K562 (cell line): ENCODE results near the gene PLXNA3. TPM values are rescaled to one million over a fixed set of nuclear protein-coding genes. Genes with fewer than 3 reads are reported as not detected.

ENCODE experiments used
- CAMTA2 ChIP-seq: fragments of 250-450 bp; sonication (Bioruptor Pico); conservative IDR thresholded peaks from 2 replicates; pipeline ENCODE4 v1.5.1; 2022
- CCNT2 ChIP-seq: IDR thresholded peaks from 2 replicates; pipeline ENCODE4 v1.6.1; 2011; ENCODE audit warnings: borderline replicate concordance, low read depth, mild to moderate bottlenecking, moderate library complexity, mixed read lengths, low read length; ENCODE audit not compliant: insufficient read length; ENCODE audit errors: extremely low read depth
- CTBP1 ChIP-seq: fragments of 450-650 bp; IDR thresholded peaks from 2 replicates; pipeline ENCODE4 v1.6.1; 2016; ENCODE audit warnings: borderline replicate concordance
- FOXK1 ChIP-seq: sonication (generic); formaldehyde crosslinking; IDR thresholded peaks from 2 replicates; pipeline ENCODE4 v1.8.0; 2022; ENCODE audit warnings: missing genetic modification reagents, mild to moderate bottlenecking, borderline replicate concordance
- HNRNPUL1 ChIP-seq: fragments of 200-400 bp; formaldehyde crosslinking; IDR thresholded peaks from 2 replicates; pipeline ENCODE4 v1.6.1; 2017; ENCODE audit warnings: low read length
- POLR2G ChIP-seq: fragments of 200-400 bp; formaldehyde crosslinking; IDR thresholded peaks from 2 replicates; pipeline ENCODE4 v1.6.1; 2017; ENCODE audit warnings: low read depth, mild to moderate bottlenecking, antibody characterized with exemption, low read length, moderate library complexity
- TAL1 ChIP-seq: fragments of 450-650 bp; IDR thresholded peaks from 2 replicates; pipeline ENCODE4 v1.6.1; 2016; ENCODE audit warnings: mild to moderate bottlenecking
- YY1 ChIP-seq, 3 experiments: IDR thresholded peaks; 2 replicates each; pipeline ENCODE4 v1.6.1; 2011; ENCODE audit warnings: low read length in 2 of 3, mild to moderate bottlenecking in 2 of 3, moderate library complexity in 2 of 3, borderline replicate concordance in 1 of 3, control low read depth in 1 of 3, low read depth in 1 of 3; ENCODE audit not compliant: insufficient read depth in 3 of 3, insufficient replicate concordance in 2 of 3, control insufficient read depth in 1 of 3, insufficient read length in 1 of 3; ENCODE audit errors: extremely low read depth in 1 of 3
- ZEB2 ChIP-seq: fragments of 450-650 bp; IDR thresholded peaks from 2 replicates; pipeline ENCODE4 v1.6.1; 2016
- ZNF436 ChIP-seq: fragments of 250-450, 450-650 bp; sonication (Bioruptor Pico); formaldehyde crosslinking; IDR thresholded peaks from 2 replicates; pipeline ENCODE4 v1.7.0; 2020; ENCODE audit warnings: mild to moderate bottlenecking
- ZNF717 ChIP-seq: fragments of 250-450 bp; sonication (Bioruptor Pico); IDR thresholded peaks from 2 replicates; pipeline ENCODE4 v1.5.0; 2021
- polyA plus RNA-seq, 8 experiments: library from polyadenylated mRNA; depleted of rRNA in 4 of 8; stranded (reverse) in 5 of 8; unstranded in 3 of 8; fragments of >200 nt; fragmentation: Nextera tagmentation in 2 of 8; fragmentation: Illumina TruSeq in 1 of 8; extraction: Ambion mirVana in 2 of 8; extraction: Trizol in 1 of 8; gene quantifications; 2 replicates each; pipeline versions ENCODE4 v1.2.1 to v1.2.3, GENCODE V29; 2011 to 2014; ENCODE audit warnings: inconsistent platforms in 1 of 8, missing spikeins in 1 of 8
- total RNA-seq, 7 experiments: library from RNA; depleted of rRNA in 6 of 7; stranded (reverse); fragments of >200 nt in 6 of 7; fragmentation: Illumina TruSeq in 2 of 7; extraction: Trizol in 2 of 7; gene quantifications; 2 replicates each; pipeline versions ENCODE4 v1.2.1 to v1.2.3, GENCODE V29; 2011 to 2021; ENCODE audit warnings: low replicate concordance in 1 of 7
- TF ChIP-seq, protein P1 (sequence below): fragments of 250-450 bp; sonication (Bioruptor Pico); IDR thresholded peaks from 2 replicates; pipeline ENCODE4 v1.4.0; 2020; ENCODE audit warnings: mild to moderate bottlenecking, moderate library complexity, borderline replicate concordance
- TF ChIP-seq, protein P2 (sequence below): sonication (generic); formaldehyde crosslinking; IDR thresholded peaks from 2 replicates; pipeline ENCODE4 v1.4.0; 2020; ENCODE audit warnings: mild to moderate bottlenecking, missing genetic modification reagents
- TF ChIP-seq, protein P3 (sequence below), 2 experiments: fragments of 200-800 bp in 1 of 2; sonication (Bioruptor generic) in 1 of 2; sonication (generic) in 1 of 2; formaldehyde crosslinking in 1 of 2; IDR thresholded peaks in 1 of 2; conservative IDR thresholded peaks in 1 of 2; 2 replicates each; pipeline versions ENCODE4 v1.5.0 to v1.6.1; 2016 to 2020; ENCODE audit warnings: missing compliant biosample characterization in 1 of 2, missing genetic modification characterization in 1 of 2, missing genetic modification reagents in 1 of 2
- TF ChIP-seq, protein P4 (sequence below): fragments of 450-650 bp; formaldehyde crosslinking; conservative IDR thresholded peaks from 2 replicates; pipeline ENCODE4 v1.4.0; 2022; ENCODE audit warnings: mild to moderate bottlenecking, missing genetic modification characterization
- TF ChIP-seq, protein P5 (sequence below), 2 experiments: fragments of 450-650 bp; conservative IDR thresholded peaks; 2 replicates each; pipeline ENCODE4 v1.6.1; 2017; ENCODE audit warnings: mild to moderate bottlenecking in 2 of 2, moderate library complexity in 2 of 2

Gene PLXNA3
- total and polyA plus RNA-seq, 9 of the 15 experiments (the other 6 are each of a cell fraction or from before 2014, with no cell fraction given) = 0.32 to 47.8 (median 7.5) TPM

DNA sequence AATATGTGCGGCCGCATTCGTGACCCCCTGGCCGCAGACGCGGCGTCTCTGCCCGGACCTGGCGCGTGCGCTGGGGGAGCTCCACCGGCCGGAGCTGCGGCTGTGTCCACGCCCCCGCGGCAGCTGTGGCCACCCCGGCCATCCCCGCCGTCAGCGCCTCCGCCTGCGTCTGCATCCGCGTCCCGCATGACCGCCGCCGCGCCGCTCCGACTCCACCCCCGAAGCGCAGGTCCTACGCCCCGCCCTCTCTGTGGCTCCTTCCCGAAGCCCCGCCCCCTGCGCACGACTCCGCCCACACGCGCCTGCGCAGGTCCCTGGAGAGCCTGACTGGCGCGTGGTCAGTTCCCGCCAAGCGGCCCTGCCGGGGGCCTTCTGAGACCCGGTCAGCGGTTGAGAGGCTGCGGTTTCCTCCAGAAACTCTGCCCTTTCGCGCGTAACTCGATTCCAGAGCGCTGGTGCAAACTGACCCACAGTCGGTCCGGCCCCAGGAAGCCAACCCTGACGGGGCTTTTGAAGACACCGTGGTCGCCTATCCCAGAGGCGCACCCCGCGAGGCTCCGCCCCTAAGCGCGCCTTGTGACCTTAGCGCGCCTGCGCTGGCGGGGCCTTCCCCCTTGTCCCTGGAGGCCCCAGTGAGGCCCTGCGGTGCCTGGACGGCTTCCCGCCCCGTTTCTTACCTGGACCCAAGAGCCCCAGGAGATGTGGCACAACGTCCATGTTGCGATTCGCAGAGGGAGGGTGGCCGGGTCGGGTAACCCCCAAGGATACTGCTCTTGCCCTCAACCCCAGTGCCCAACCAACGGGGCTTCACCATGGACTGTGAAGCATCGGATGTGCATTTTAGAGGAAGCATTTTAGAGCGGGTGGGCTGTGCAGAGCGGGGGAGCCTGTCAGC, 20.9 kb downstream of the PLXNA3 start, which contains the start of gene LAGE3 (continued):
- no peak for TF ChIP-seq ZNF436 (CRISPR knock-in tag)
- TF ChIP-seq, protein P1, sequence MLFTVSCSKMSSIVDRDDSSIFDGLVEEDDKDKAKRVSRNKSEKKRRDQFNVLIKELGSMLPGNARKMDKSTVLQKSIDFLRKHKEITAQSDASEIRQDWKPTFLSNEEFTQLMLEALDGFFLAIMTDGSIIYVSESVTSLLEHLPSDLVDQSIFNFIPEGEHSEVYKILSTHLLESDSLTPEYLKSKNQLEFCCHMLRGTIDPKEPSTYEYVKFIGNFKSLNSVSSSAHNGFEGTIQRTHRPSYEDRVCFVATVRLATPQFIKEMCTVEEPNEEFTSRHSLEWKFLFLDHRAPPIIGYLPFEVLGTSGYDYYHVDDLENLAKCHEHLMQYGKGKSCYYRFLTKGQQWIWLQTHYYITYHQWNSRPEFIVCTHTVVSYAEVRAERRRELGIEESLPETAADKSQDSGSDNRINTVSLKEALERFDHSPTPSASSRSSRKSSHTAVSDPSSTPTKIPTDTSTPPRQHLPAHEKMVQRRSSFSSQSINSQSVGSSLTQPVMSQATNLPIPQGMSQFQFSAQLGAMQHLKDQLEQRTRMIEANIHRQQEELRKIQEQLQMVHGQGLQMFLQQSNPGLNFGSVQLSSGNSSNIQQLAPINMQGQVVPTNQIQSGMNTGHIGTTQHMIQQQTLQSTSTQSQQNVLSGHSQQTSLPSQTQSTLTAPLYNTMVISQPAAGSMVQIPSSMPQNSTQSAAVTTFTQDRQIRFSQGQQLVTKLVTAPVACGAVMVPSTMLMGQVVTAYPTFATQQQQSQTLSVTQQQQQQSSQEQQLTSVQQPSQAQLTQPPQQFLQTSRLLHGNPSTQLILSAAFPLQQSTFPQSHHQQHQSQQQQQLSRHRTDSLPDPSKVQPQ = no peak
- peak; percentile 84 for TF ChIP-seq CTBP1
- no peak for TF ChIP-seq ZNF717 (CRISPR knock-in tag)
- no peak for TF ChIP-seq FOXK1
- TF ChIP-seq YY1 (IDR thresholded peaks at IDR 0.05; ENCODE audit: borderline replicate concordance in 1 of 3, control insufficient read depth in 1 of 3, extremely low read depth in 1 of 3, insufficient read depth in 3 of 3, insufficient read length in 1 of 3, insufficient replicate concordance in 2 of 3, low read depth in 1 of 3, low read length in 2 of 3) = peak in 1 of 3 experiments; percentile 71
- peak; percentile 93 for TF ChIP-seq POLR2G
- TF ChIP-seq, protein P2, sequence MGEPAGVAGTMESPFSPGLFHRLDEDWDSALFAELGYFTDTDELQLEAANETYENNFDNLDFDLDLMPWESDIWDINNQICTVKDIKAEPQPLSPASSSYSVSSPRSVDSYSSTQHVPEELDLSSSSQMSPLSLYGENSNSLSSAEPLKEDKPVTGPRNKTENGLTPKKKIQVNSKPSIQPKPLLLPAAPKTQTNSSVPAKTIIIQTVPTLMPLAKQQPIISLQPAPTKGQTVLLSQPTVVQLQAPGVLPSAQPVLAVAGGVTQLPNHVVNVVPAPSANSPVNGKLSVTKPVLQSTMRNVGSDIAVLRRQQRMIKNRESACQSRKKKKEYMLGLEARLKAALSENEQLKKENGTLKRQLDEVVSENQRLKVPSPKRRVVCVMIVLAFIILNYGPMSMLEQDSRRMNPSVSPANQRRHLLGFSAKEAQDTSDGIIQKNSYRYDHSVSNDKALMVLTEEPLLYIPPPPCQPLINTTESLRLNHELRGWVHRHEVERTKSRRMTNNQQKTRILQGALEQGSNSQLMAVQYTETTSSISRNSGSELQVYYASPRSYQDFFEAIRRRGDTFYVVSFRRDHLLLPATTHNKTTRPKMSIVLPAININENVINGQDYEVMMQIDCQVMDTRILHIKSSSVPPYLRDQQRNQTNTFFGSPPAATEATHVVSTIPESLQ (CRISPR knock-in tag) = peak; percentile 98; the same call in 1 of the 2 replicates
- no peak for TF ChIP-seq HNRNPUL1
- TF ChIP-seq, protein P3, sequence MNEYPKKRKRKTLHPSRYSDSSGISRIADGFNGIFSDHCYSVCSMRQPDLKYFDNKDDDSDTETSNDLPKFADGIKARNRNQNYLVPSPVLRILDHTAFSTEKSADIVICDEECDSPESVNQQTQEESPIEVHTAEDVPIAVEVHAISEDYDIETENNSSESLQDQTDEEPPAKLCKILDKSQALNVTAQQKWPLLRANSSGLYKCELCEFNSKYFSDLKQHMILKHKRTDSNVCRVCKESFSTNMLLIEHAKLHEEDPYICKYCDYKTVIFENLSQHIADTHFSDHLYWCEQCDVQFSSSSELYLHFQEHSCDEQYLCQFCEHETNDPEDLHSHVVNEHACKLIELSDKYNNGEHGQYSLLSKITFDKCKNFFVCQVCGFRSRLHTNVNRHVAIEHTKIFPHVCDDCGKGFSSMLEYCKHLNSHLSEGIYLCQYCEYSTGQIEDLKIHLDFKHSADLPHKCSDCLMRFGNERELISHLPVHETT (CRISPR knock-in tag; conservative IDR thresholded peaks at IDR 0.05 in 1 of 2, IDR thresholded peaks at IDR 0.05 in 1 of 2) = peak in 1 of 2 experiments; percentile 72; a peak in 2 of 4 replicates
- TF ChIP-seq, protein P4, sequence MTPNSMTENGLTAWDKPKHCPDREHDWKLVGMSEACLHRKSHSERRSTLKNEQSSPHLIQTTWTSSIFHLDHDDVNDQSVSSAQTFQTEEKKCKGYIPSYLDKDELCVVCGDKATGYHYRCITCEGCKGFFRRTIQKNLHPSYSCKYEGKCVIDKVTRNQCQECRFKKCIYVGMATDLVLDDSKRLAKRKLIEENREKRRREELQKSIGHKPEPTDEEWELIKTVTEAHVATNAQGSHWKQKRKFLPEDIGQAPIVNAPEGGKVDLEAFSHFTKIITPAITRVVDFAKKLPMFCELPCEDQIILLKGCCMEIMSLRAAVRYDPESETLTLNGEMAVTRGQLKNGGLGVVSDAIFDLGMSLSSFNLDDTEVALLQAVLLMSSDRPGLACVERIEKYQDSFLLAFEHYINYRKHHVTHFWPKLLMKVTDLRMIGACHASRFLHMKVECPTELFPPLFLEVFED = no peak
- TF ChIP-seq, protein P5, sequence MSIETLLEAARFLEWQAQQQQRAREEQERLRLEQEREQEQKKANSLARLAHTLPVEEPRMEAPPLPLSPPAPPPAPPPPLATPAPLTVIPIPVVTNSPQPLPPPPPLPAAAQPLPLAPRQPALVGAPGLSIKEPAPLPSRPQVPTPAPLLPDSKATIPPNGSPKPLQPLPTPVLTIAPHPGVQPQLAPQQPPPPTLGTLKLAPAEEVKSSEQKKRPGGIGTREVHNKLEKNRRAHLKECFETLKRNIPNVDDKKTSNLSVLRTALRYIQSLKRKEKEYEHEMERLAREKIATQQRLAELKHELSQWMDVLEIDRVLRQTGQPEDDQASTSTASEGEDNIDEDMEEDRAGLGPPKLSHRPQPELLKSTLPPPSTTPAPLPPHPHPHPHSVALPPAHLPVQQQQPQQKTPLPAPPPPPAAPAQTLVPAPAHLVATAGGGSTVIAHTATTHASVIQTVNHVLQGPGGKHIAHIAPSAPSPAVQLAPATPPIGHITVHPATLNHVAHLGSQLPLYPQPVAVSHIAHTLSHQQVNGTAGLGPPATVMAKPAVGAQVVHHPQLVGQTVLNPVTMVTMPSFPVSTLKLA (conservative IDR thresholded peaks at IDR 0.05) = peak; percentile 97 to 98
- TF ChIP-seq TAL1 = no peak
- peak; percentile 64 for TF ChIP-seq CCNT2
- 0 out of 2 replicates have a peak, but pooled peaks have one; percentile 8 for TF ChIP-seq CAMTA2 (CRISPR knock-in tag)
- TF ChIP-seq ZEB2 = no peak
